GM21526 (cell line): ENCODE data around the gene SPATA3.
"Not testable (repeated sequence)": the region's sequence is repeated elsewhere in the genome, so short reads cannot be mapped to it uniquely, and the experiment has no call there.

Experiments used
- ATAC-seq: cut with Tn5 transposase; IDR thresholded peaks from one replicate; pipeline ENCODE4 v1.9.1; 2021; ENCODE audit warnings: moderate library complexity; ENCODE audit not compliant: unreplicated experiment, low FRiP score

SPATA3 gene

GRCh38 chr2:230967113-230967512, 28.8 kb upstream of the SPATA3 start:
- ATAC-seq = no peak

DNA sequence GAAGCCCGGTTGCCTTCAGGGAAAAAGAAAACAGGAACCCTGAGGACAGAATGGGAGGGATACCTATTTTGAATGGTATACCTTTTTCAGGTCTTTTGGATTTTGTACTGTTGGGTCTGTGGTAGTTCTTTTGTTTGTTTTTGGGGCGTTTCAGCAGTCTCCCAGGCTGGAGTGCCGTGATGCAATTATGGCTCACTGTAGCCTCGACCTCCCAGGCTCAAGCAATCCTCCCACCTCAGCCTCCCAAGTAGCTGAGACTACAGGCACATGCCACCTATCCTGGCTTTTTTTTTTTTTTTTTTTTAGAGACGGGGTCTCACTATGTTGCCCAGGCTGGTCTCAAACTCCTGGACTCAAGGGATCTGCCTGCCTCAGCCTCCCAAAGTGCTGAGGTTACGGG, 27.6 kb upstream of the SPATA3 start:
- not testable (repeated sequence) for ATAC-seq

GRCh38 chr2:230968921-230969658, 26.8 kb upstream of the SPATA3 start:
- no peak for ATAC-seq

- ATAC-seq = no peak
Observed at GRCh38 chr2:230969659-230970015, 26.3 kb upstream of the SPATA3 start.

DNA sequence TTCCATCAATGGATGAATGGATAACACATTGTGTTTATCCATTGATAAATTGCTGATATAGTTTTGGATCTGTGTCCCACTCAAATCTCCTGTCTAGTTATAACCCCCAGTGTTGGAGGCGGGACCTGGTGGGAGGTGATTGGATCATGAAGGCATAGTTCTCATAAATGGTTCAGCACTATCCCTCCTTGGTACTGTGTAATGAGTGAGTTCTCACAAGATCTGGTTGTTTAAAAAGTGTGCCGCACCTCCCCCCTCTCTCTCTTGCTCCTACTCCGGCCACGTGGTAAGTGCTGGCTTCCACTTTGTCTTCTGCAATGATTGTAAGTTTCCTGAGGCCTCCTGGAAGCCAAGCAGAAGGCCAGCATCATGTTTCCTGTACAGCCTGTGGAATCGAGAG, 23.9 kb upstream of the SPATA3 start:
- ATAC-seq = no peak

GRCh38 chr2:230974096-230974913, 21.6 kb upstream of the SPATA3 start:
- peak; percentile 72 for ATAC-seq

DNA sequence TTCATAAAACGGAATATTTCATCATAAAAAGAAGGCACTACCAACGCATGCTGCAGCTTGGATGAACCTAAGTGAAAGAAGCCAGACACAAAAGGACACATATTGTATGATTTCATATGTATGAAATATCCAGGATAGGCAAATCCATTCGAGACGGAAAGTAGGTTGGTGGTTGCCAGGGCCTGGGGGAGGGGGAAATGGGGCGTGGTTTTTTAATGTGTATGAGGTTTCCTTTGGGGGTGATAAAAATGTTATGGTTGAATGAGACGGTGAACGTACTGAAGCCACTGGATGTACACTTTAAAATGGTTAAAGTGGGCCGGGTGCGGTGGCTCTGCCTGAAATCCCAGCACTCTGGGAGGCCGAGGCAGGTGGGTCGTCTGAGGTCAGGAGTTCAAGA, 20.0 kb upstream of the SPATA3 start:
- ATAC-seq = no peak

DNA sequence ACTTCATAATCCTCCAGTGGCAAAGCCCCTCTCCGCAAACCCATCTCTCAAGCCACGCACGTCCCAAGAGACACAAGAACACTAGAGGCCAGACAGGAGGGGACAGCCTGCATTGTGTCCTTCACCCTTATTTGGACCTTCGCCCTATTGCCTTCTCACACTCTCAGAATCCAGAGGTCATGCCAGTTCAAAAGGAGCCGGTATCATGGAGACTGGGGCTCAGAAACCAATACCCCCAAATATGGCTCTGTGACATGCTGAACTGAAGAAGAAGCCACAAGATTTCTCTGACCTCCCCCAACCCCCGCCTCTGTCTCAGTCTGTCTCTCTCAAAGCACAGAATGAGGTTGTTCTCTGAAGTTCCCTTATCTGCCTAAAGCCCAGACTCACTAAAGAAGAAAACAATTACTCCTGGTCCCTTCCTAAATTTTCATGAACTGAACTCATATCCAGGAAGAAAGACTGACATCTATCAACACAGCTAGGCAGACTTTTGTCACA, 19.2 kb upstream of the SPATA3 start:
- no peak for ATAC-seq

GRCh38 chr2:230980468-230980867, 15.5 kb upstream of the SPATA3 start:
- no peak for ATAC-seq

- ATAC-seq = no peak
Observed at GRCh38 chr2:230981704-230982103, 14.2 kb upstream of the SPATA3 start.

GRCh38 chr2:230982126-230982525, 13.8 kb upstream of the SPATA3 start:
- no peak for ATAC-seq

GRCh38 chr2:230982528-230982927, 13.4 kb upstream of the SPATA3 start:
- no peak for ATAC-seq

- no peak for ATAC-seq
Observed at GRCh38 chr2:230983566-230983965, 12.4 kb upstream of the SPATA3 start.

- peak; percentile 63 for ATAC-seq
Observed at GRCh38 chr2:230984393-230985220, 11.3 kb upstream of the SPATA3 start.

- no peak for ATAC-seq
Observed at GRCh38 chr2:230985519-230986231, 10.2 kb upstream of the SPATA3 start.

- no peak for ATAC-seq
Observed at GRCh38 chr2:230986520-230987136, 9.3 kb upstream of the SPATA3 start.

GRCh38 chr2:230987137-230988020, 8.5 kb upstream of the SPATA3 start:
- ATAC-seq = no peak

GRCh38 chr2:230989731-230990130, 6.2 kb upstream of the SPATA3 start:
- no peak for ATAC-seq
